NCI-H82 (cell line): ENCODE data around the gene CTDSPL.
A peak's percentile ranks its signal among the peaks of the same experiment; 100 is the strongest.

Experiments
- DNase-seq: peaks from one replicate; lab custom pipeline; 2025; lab: John Stamatoyannopoulos, UW

The CTDSPL gene

DNA sequence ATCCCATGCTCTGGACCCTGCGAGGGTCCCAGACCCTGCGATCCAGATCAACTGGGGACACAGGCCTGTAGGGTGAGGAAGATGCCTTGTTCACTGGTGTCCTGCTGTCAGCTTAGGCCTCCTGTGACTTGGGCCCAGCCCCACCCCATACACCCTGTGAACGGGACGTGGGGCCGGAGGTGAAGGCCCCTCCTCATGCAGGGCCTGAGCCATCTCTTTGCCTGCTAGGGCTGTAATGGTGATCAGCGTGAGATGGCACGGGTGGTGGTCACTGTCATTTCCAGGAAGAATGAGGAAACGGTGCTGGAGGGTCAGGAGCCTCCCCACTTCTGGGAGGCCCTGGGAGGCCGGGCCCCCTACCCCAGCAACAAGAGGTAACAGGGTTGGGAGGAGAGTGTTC lies 141.3 kb downstream of the CTDSPL start:
- DNase-seq = no peak

DNA sequence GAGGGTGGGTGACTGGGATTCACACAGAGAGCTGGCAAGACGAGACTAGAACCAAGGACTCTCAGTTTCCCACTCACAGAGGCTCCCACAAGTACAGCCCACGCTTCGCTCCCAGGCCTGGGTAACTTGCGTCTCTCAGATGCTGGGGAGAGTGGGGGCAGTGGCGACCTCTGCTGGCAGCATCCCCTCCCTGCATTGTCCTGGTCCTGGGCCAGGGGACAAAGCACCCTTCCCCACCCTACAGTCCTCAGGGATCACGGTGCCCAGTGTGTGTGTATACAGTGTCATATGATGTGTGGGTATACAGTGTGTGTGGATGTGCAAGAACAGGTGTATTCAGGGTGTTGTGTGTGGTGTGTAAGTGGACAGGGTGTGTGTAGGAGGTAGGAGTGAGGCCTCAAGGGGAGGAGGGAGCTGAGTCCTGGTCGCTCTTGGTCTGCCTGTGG lies 141.7 kb downstream of the CTDSPL start:
- DNase-seq = peak; percentile 65

DNA sequence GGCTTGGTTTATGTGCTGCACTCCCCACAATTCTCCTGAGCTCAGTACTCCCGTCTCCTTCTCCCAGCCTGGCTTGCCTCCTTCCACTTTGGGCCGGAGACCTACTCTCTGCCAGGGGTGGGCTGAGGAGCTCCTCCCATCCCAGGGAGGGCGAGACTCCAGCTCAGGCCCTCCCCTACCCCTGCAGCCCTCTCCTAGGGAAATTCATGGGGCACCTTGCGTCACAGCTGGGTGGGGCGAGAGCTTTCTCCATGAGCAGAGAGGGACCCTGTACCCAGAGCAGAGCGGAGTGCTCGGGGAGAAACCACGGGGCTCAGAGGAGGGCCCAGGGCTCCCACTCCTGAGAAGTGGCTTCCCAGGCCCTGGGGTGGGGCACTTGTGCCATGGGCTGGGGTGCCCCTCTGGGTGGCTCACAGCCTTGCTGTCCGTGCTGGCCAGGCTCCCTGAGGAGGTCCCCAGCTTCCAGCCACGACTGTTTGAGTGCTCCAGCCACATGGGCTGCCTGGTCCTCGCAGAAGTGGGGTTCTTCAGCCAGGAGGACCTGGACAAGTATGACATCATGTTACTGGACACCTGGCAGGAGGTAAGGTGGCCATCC lies 142.2 kb downstream of the CTDSPL start:
- DNase-seq = no peak

DNA sequence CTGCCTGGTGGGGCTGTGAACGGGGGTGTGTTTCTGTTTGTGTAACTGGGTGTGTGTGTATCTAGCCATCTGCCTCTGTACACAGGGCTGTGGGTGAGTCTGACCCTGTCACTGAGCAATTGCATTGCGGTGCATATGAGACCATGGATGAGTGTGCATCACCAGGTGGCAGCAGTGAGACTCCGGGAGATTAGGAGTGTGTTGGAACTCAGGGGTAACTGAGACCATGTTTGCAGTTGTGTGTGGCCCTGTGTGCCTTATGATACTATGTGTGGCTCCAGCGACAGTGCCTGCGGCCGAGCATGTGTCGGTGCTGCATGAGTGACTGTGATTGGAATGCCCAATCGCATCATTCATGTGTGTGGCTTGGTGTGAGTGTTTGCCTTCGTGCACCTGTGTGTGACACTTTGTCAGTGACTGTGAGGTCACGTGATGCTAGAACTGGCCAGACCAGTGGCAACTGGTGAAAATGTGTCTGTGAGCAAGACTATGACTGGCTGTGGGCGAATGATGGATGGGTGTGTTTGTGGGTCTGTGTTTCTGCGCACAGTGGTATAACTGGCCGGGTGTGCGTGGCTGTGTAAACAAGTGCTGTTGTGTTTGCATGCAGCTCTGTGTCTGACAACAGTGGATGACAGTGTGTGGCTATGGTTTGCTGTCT lies 142.9 kb downstream of the CTDSPL start:
- peak; percentile 86 for DNase-seq

DNA sequence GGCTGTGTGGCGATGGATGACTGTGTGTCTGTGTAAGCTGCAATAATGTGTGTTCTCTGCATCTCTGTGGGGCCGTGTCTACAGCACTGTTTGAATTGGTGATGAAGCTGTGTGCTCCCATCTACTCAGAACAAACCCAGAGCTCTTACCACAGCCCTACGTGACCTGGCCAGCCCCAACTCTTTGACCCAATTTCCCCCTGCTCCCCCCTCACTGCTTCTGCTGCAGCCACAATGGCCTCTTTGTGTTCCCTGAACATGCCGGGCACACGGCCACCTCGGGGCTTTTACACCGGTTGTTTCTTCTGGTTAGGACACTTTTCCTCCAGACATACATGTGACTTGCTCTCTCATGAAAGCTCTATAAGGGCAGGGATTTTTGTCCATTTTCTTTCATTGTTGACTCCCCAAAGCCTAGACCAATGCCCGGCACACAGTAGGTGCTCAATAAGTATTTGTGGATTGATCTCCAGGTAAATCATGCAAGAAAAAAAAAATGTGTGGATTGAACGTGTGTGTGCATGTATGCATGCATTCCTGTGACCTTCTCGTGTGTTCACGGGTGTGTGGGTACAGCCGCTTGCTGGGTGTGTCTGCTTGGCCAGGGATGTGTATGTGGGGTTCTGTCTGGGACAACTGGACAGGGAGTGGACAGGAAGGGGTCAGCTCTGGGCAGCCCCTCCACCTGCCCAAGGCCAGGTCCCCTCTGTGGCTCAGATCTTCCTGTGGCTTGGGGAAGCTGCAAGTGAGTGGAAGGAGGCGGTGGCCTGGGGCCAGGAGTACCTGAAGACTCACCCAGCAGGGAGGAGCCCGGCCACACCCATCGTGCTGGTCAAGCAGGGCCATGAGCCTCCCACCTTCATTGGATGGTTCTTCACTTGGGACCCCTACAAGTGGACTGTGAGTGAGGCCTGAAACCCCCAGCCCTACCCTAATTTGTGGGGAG lies 143.7 kb downstream of the CTDSPL start:
- DNase-seq = no peak

DNA sequence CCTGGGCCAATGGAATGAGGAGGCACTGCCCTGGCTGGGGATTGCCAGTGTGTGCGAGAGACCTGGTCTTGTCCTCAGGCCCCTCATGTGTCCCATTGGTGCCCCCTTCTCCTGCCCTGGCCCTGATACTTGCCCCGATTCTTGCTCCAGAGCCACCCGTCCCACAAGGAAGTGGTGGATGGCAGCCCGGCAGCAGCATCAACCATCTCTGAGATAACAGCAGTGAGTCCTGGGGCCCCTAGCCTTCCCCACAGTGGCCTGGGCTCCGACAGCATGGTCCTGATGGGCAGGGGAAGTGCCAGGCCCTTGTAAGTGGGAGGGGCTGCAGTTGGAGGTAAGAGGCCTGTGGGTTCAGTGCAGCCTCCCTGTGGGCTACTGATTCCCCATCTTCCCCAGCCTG lies 144.4 kb downstream of the CTDSPL start:
- DNase-seq = no peak

DNA sequence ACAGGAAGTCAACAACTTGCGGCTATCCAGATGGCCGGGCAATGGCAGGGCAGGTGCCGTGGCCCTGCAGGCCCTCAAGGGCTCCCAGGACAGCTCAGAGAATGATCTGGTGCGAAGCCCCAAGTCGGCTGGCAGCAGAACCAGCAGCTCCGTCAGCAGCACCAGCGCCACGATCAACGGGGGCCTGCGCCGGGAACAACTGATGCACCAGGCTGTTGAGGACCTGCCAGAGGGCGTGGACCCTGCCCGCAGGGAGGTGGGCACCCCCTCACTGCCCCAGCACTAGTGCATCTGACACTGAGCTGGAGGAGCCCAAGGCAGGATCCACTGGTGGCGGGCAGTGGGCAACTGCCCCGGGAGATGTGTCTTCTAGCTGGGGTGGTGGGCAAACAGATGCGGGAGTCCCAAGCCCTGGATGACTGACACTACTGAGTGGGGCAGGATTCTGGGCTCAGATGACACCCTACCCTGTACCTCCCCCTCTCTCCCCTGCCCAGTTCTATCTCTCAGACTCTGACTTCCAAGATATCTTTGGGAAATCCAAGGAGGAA lies 144.8 kb downstream of the CTDSPL start:
- no peak for DNase-seq

DNA sequence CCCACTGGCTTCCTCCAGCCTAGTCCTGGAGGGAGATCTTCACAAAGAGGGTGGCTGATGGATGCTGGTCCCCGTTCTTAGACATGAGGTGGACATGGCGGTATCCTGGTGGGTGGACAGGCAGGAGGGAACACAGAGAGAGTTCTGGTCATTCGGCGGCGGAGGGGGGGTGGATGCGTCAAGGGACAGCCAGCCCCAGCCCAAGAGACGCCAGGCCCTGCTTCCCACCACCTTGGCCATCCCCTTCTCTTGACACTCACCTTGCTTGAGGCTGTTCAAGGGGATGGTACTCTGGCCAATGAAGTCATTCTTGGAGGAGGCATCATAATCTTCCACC lies 146.0 kb downstream of the CTDSPL start:
- no peak for DNase-seq

DNA sequence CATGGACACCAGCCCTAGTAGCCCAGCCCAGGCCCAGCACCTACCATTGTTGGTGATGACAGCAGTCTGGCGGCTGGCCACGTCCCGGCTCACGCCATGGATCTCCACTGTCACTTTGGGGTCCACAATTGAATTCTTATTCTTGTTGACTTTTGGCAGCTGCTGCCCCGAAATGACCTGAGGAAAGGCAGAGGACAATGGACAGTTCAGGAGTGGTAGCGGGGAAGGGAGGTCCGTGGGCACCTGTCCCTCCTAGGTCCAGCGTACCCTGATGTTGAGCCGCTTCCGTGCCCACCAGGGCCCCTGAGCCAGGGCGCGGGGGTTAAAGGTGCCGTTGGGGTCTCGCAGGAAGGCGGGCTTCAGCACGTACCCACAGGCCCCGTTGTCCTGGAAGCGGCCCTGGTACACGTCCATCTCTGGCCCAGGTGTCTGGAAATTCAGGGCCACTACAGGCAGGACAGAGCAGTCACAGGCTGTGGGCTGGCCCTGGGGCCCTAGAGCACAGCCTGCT lies 146.6 kb downstream of the CTDSPL start:
- no peak for DNase-seq

DNA sequence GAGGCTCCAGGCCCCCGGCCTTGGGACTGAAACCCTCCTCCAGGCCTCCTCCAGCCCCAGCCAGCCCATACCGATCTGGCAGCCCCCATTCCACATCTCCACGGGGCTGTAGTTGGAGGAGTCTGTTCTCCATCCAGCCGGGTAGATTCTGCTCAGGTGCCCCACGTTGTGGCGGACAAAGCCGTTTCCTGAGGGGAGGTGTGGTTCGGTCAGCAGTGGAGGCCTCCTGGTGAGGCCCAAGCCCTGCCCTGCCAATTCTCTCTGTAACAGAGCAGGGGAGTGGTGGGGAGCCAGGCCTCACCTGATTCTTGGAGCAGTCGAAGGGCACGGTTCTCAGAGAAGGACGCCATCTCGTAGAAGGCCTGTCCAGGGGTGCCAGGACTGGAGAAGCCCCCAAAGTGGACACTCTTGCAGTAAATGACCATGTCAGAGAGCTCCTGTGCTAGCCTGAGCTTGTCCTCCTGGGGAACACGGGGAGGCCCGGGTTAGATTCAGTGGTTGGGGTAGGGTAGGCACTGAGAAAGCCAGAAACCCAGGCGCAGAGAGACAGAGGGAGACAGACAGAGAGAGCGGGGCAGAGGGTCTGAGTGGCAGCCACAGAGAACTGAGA lies 147.4 kb downstream of the CTDSPL start:
- no peak for DNase-seq

DNA sequence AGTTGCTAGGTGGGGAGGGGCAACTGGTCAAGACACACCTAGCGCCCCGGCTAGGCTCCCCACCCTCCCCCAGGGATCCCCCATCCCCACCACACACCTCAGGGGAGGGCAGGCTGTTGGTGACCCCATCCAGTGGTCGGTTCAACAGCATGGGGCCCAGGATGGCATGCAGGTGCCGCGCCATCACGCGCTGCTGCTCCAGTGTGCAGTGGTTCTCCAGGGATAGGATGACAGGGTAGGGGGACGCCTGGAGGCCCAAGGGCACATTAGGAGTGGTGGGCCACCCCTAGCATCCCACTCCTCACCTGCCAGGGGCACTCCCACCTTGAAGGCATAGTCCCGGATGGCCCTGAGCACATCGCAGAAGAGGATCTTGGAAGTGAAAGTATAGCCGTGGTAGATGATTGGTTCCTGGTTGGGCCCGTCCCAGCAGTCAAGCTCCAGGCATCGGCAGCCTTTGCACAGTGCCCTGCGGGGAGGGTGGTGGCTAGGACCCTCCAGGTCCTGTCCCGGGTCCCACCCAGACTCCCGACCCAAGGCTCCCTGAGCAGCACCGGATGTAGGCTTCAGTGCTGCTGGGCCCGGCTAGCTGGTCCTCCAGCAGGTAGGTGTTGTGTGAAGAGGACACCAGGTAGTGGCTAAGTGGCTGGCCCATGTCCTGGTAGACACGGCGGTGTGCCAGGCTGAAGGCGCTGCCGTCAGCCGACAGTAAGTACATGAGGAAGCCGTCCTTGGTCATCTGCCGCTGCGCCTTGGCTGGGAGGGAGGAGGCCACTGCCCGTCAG lies 148.3 kb downstream of the CTDSPL start:
- DNase-seq = no peak

DNA sequence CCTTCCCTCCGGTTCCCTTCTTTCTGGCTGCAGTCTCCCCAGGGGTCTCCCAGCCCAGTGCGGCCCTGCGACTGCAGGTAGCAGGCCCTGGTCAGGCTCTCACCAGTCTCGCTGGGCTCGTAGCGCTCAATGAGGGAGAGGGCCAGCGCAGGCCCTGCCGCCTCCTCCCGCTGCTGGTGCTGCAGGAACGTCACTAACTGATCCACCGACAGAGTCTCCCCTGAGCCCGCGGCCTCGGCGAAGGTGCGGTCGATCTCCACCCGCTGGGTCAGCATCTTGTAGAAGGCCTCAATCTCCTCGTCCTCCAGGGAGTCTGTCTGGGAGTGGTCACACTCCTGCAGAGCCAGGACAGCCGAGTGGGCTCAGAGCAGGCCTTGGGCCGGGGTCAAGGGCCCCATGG lies 149.4 kb downstream of the CTDSPL start:
- DNase-seq = no peak

DNA sequence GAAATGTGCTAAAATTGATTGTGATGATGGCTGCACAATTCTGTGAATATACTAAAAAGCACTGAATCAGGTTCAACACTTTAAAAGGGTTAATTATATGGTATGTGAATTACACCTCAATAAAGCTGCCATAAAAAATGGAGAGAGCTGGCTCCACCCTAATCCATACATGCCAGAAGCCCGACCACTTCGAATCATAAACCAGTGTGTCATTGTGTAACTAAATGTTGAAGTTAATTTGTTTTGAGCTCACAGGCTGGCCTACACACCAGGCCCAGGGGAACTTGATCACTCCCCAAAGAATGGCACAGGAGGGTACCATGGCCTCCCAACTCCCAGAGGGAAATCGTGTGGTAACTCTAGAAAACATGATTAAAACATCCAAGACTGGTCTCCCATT lies 153.8 kb downstream of the CTDSPL start:
- no peak for DNase-seq

DNA sequence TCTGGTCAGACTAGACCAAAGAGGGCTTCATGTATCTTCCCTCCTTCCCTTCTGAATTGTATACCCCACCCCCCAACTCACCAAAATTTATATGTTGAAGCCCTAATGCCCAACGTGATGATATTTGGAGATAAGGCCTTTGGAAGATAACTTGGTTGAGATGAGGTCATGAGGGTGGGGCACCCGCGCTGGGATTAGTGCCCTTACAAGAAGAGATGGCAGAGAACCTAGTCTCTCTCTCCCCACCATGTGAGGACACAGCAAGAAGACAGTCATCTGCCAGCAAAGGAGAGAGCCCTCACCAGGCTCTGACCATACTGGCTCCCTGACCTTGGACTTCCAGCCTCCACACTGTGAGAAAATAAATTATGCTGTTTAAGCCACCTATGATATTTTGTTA lies 154.3 kb downstream of the CTDSPL start:
- no peak for DNase-seq

DNA sequence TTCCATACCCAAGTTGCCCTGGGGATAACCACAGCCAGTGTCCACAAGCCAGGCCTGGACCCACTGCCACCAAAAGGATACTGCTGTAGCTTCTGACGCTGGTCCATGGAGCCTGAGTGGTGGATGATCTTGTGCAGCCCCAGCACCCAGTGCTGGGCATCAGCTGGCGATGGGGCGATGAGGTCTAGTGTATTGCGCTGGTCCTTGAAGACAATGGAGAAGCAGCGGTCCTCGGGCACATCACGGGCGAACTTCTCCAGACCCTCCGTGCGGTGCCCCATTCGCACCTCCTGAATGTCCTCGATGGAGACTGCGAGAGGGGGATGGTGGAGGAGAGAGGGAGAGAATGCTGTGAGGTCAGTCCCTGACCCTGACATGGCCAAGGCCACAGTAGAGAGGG lies 154.7 kb downstream of the CTDSPL start:
- DNase-seq = no peak

DNA sequence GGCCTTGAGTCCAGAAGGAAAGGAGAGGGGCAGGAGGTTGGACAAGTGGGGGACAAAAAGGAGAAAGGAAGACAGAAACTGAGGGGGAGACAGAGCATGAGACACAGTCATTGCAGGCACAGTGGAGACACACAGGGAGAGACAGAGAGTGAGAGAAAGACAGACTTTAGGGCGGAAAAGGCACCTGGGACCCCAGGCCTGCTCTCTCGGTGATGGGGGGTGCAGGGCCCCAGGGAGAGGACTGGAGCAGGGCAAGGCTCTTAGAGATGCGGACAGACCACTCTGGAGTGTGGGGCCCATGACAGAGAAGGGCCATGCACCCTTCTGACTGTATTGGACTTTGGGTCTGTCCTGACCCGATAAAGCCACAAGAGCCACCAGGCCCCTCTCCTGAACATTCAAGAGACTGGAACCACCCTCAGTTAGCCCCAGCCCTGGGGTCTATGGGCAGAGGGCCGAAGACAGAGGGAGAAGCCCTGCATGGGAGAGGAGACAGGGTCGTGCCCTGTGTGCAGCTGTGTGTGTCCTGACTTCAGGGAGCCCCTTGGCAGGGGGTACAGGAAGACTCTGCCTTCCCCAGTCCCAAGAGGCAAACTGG lies 155.3 kb downstream of the CTDSPL start:
- no peak for DNase-seq

DNA sequence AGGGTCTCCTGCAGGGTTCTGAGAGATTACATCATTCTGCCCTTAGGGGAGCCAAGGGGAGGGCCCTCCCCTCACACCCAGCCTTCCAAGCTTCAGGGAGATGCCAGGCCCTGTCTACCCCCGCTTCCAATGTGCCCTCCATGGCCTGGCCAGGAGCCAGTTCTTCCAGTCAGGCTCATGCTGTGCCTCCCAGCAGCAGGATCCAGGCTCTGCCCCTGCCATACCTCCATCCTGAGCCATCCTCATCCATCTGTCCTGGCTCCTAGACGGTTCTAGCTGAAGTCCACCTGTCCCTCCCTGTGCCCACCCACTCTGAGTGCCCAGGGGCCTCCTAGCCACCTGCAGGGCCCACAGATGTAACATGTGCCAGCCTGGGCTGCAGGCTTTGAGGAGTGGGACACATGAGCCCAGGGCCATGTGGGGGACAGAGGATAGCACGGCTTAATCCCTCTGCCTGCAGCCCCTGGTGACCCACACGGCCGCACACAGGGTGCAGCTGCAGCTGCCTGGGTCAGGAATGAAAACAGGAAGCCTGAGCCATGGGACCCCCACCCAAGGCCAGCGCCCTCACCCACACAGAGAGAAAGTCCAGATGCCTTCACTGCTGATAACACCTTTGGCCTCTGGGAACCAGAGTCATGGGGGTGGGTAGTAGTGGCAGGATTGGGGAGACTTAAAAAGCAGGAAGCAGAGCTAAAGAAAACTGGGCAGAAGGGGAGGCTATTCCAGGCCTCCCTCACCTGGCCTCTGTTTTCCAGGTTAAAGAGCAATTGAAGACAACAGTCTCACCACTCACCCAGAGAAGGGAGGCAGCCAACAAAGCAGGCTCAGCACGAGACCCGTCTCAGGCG lies 156.0 kb downstream of the CTDSPL start:
- no peak for DNase-seq

DNA sequence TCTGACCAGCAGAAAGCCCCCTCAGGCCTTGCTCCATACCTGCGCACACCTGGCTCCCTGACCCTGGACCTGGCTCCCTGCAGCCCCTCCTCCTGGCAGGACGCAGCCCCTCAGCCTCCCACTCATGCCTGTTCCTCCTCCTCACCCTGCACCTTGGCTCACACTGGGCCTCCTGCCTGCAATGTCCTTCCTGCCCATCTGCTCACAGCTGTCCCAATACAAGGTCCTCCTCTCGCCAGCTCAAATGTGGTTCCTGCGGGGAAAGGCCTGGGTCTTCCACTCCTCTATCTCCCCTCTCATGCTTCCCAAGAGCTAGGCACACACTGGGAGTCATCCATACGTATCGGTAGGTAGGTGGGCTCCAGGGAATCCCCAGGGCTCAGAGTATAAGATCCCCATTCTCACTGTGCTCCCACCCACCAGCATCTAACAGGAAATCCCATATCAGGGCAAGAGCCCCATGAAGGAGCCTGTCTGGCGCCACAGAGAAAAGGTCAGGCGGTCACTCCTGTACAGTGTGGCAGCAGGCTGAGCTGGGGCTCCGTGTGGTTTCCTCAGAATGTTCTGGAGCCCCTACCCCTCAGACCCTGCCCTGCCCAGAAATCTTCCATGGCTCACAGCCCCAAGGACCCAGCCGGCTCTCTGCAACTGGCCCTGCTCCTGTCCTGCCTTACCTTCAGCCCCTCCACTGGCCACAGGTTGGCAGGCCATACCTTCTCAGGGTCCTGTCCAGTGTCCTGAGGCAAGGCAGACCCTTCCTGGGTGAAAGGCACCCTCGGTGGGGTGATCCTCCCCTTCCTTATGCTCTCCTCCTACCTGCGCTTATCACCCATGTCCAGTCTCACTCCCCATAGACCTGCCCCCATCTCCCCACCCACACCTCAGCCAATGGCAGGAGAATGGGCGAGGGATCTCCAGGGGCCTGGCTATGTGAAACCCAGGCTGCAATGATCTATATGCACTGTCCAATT lies 156.9 kb downstream of the CTDSPL start:
- no peak for DNase-seq
